Measurements from ENCODE around the gene SLC22A4.
A peak's percentile ranks its signal among the peaks of the same experiment; 100 is the strongest.

Gene SLC22A4

GRCh38 chr5:132293992-132294727, at the start of gene SLC22A4:
Gene SLC22A4 (plus strand): TSS chr5:132294394. CDS start chr5:132294617, 223 bp downstream.
- H3K27me3 ChIP-seq (ENCODE audit: control insufficient read depth in 1 of 2, insufficient read depth in 2 of 2, low read length in 2 of 2): no peaks in the 10 kb centered on the region
- H3K4me3 ChIP-seq (ENCODE audit: low read depth in 1 of 2, low read length in 2 of 2): peak within 1 kb of the TSS; percentile 81 to 84
- peak within 1 kb of the TSS; percentile 97 for H3K27ac ChIP-seq (ENCODE audit: low read depth, low read length)
- no peaks in the 10 kb centered on the region for H3K36me3 ChIP-seq (ENCODE audit: control insufficient read depth in 1 of 2, insufficient read depth in 2 of 2, low read length in 2 of 2)
- peak within 1 kb of the TSS; percentile 84 to 93 for H3K9ac ChIP-seq (ENCODE audit: low read depth in 1 of 2, low read length in 2 of 2)
- H3K4me1 ChIP-seq (ENCODE audit: control insufficient read depth in 1 of 2, insufficient read depth in 2 of 2, low read length in 2 of 2): peaks cover 23 to 33% of the 10 kb centered on the region in 2 donors
- H3K9me3 ChIP-seq (ENCODE audit: control insufficient read depth in 1 of 2, low read length in 2 of 2): no peaks in the 10 kb centered on the region

- Histone ChIP-seq H3K4me3 (ENCODE audit: low read depth in 1 of 2, low read length in 2 of 2) (no peak overlapping the region), H3K36me3 (ENCODE audit: control insufficient read depth in 1 of 2, insufficient read depth in 2 of 2, low read length in 2 of 2) (no peaks in the 10 kb centered on the region), H3K27ac (ENCODE audit: low read depth, low read length) (no peak overlapping the region), H3K9ac (ENCODE audit: low read depth in 1 of 2, low read length in 2 of 2) (no peak overlapping the region), H3K27me3 (ENCODE audit: control insufficient read depth in 1 of 2, insufficient read depth in 2 of 2, low read length in 2 of 2) (no peaks in the 10 kb centered on the region), H3K4me1 (ENCODE audit: control insufficient read depth in 1 of 2, insufficient read depth in 2 of 2, low read length in 2 of 2) (peaks cover 7 to 11% of the 10 kb centered on the region in 2 donors), H3K9me3 (ENCODE audit: control insufficient read depth in 1 of 2, low read length in 2 of 2) (peaks cover 0 to 4% of the 10 kb centered on the region in 2 donors)
These were observed 48.6 kb upstream of the SLC22A4 start for GRCh38 chr5:132245593-132245992.

GRCh38 chr5:132246806-132247205, 47.4 kb upstream of the SLC22A4 start:
- no peak overlapping the region for H3K9ac ChIP-seq (ENCODE audit: low read depth in 1 of 2, low read length in 2 of 2)
- H3K36me3 ChIP-seq (ENCODE audit: control insufficient read depth in 1 of 2, insufficient read depth in 2 of 2, low read length in 2 of 2): no peaks in the 10 kb centered on the region
- H3K4me3 ChIP-seq (ENCODE audit: low read depth in 1 of 2, low read length in 2 of 2): no peak overlapping the region
- peaks cover 0 to 4% of the 10 kb centered on the region in 2 donors for H3K9me3 ChIP-seq (ENCODE audit: control insufficient read depth in 1 of 2, low read length in 2 of 2)
- no peaks in the 10 kb centered on the region for H3K27me3 ChIP-seq (ENCODE audit: control insufficient read depth in 1 of 2, insufficient read depth in 2 of 2, low read length in 2 of 2)
- H3K4me1 ChIP-seq (ENCODE audit: control insufficient read depth in 1 of 2, insufficient read depth in 2 of 2, low read length in 2 of 2): peaks cover 7 to 11% of the 10 kb centered on the region in 2 donors
- no peak overlapping the region for H3K27ac ChIP-seq (ENCODE audit: low read depth, low read length)

- no peak overlapping the region for H3K27ac ChIP-seq (ENCODE audit: low read depth, low read length)
- H3K36me3 ChIP-seq (ENCODE audit: control insufficient read depth in 1 of 2, insufficient read depth in 2 of 2, low read length in 2 of 2): no peaks in the 10 kb centered on the region
- H3K9me3 ChIP-seq (ENCODE audit: control insufficient read depth in 1 of 2, low read length in 2 of 2): no peaks in the 10 kb centered on the region
- H3K4me3 ChIP-seq (ENCODE audit: low read depth in 1 of 2, low read length in 2 of 2): no peak overlapping the region
- no peak overlapping the region for H3K9ac ChIP-seq (ENCODE audit: low read depth in 1 of 2, low read length in 2 of 2)
- peaks cover 11 to 13% of the 10 kb centered on the region in 2 donors for H3K4me1 ChIP-seq (ENCODE audit: control insufficient read depth in 1 of 2, insufficient read depth in 2 of 2, low read length in 2 of 2)
- no peaks in the 10 kb centered on the region for H3K27me3 ChIP-seq (ENCODE audit: control insufficient read depth in 1 of 2, insufficient read depth in 2 of 2, low read length in 2 of 2)
These were observed 43.6 kb upstream of the SLC22A4 start for GRCh38 chr5:132250547-132250946.

GRCh38 chr5:132251220-132251725, 42.9 kb upstream of the SLC22A4 start:
- H3K9ac ChIP-seq (ENCODE audit: low read depth in 1 of 2, low read length in 2 of 2): no peak overlapping the region
- no peak overlapping the region for H3K4me3 ChIP-seq (ENCODE audit: low read depth in 1 of 2, low read length in 2 of 2)
- H3K27ac ChIP-seq (ENCODE audit: low read depth, low read length): no peak overlapping the region

GRCh38 chr5:132253008-132253441, 41.2 kb upstream of the SLC22A4 start:
- H3K27me3 ChIP-seq (ENCODE audit: control insufficient read depth in 1 of 2, insufficient read depth in 2 of 2, low read length in 2 of 2): peaks cover 0 to 9% of the 10 kb centered on the region in 2 donors
- H3K4me3 ChIP-seq (ENCODE audit: low read depth in 1 of 2, low read length in 2 of 2): no peak overlapping the region
- no peak overlapping the region for H3K27ac ChIP-seq (ENCODE audit: low read depth, low read length)
- peaks cover 11 to 13% of the 10 kb centered on the region in 2 donors for H3K4me1 ChIP-seq (ENCODE audit: control insufficient read depth in 1 of 2, insufficient read depth in 2 of 2, low read length in 2 of 2)
- H3K9ac ChIP-seq (ENCODE audit: low read depth in 1 of 2, low read length in 2 of 2): no peak overlapping the region
- no peaks in the 10 kb centered on the region for H3K9me3 ChIP-seq (ENCODE audit: control insufficient read depth in 1 of 2, low read length in 2 of 2)
- H3K36me3 ChIP-seq (ENCODE audit: control insufficient read depth in 1 of 2, insufficient read depth in 2 of 2, low read length in 2 of 2): no peaks in the 10 kb centered on the region

More at GRCh38 chr5:132251220-132251725, 42.9 kb upstream of the SLC22A4 start:
- H3K36me3 ChIP-seq (ENCODE audit: control insufficient read depth in 1 of 2, insufficient read depth in 2 of 2, low read length in 2 of 2): no peaks in the 10 kb centered on the region
- H3K4me1 ChIP-seq (ENCODE audit: control insufficient read depth in 1 of 2, insufficient read depth in 2 of 2, low read length in 2 of 2): peaks cover 11 to 13% of the 10 kb centered on the region in 2 donors
- peaks cover 0 to 1% of the 10 kb centered on the region in 2 donors for H3K27me3 ChIP-seq (ENCODE audit: control insufficient read depth in 1 of 2, insufficient read depth in 2 of 2, low read length in 2 of 2)
- no peaks in the 10 kb centered on the region for H3K9me3 ChIP-seq (ENCODE audit: control insufficient read depth in 1 of 2, low read length in 2 of 2)

- Histone ChIP-seq H3K4me1 (ENCODE audit: control insufficient read depth in 1 of 2, insufficient read depth in 2 of 2, low read length in 2 of 2) (peaks cover 11 to 13% of the 10 kb centered on the region in 2 donors), H3K9ac (ENCODE audit: low read depth in 1 of 2, low read length in 2 of 2) (no peak overlapping the region), H3K36me3 (ENCODE audit: control insufficient read depth in 1 of 2, insufficient read depth in 2 of 2, low read length in 2 of 2) (no peaks in the 10 kb centered on the region), H3K4me3 (ENCODE audit: low read depth in 1 of 2, low read length in 2 of 2) (no peak overlapping the region), H3K9me3 (ENCODE audit: control insufficient read depth in 1 of 2, low read length in 2 of 2) (no peaks in the 10 kb centered on the region), H3K27me3 (ENCODE audit: control insufficient read depth in 1 of 2, insufficient read depth in 2 of 2, low read length in 2 of 2) (peaks cover 0 to 9% of the 10 kb centered on the region in 2 donors), H3K27ac (ENCODE audit: low read depth, low read length) (no peak overlapping the region)
These were observed 40.5 kb upstream of the SLC22A4 start for GRCh38 chr5:132253452-132254320.

GRCh38 chr5:132254321-132254977, 39.7 kb upstream of the SLC22A4 start:
- no peak overlapping the region for H3K27ac ChIP-seq (ENCODE audit: low read depth, low read length)
- H3K4me3 ChIP-seq (ENCODE audit: low read depth in 1 of 2, low read length in 2 of 2): no peak overlapping the region
- peaks cover 12 to 16% of the 10 kb centered on the region in 2 donors for H3K4me1 ChIP-seq (ENCODE audit: control insufficient read depth in 1 of 2, insufficient read depth in 2 of 2, low read length in 2 of 2)
- H3K27me3 ChIP-seq (ENCODE audit: control insufficient read depth in 1 of 2, insufficient read depth in 2 of 2, low read length in 2 of 2): peaks cover 0 to 9% of the 10 kb centered on the region in 2 donors
- H3K9me3 ChIP-seq (ENCODE audit: control insufficient read depth in 1 of 2, low read length in 2 of 2): no peaks in the 10 kb centered on the region
- H3K9ac ChIP-seq (ENCODE audit: low read depth in 1 of 2, low read length in 2 of 2): no peak overlapping the region
- no peaks in the 10 kb centered on the region for H3K36me3 ChIP-seq (ENCODE audit: control insufficient read depth in 1 of 2, insufficient read depth in 2 of 2, low read length in 2 of 2)

GRCh38 chr5:132256086-132256782, 38.0 kb upstream of the SLC22A4 start:
- H3K4me3 ChIP-seq (ENCODE audit: low read depth in 1 of 2, low read length in 2 of 2): no peak overlapping the region
- H3K27me3 ChIP-seq (ENCODE audit: control insufficient read depth in 1 of 2, insufficient read depth in 2 of 2, low read length in 2 of 2): peaks cover 0 to 9% of the 10 kb centered on the region in 2 donors
- H3K27ac ChIP-seq (ENCODE audit: low read depth, low read length): no peak overlapping the region
- H3K36me3 ChIP-seq (ENCODE audit: control insufficient read depth in 1 of 2, insufficient read depth in 2 of 2, low read length in 2 of 2): no peaks in the 10 kb centered on the region
- H3K4me1 ChIP-seq (ENCODE audit: control insufficient read depth in 1 of 2, insufficient read depth in 2 of 2, low read length in 2 of 2): peaks cover 20 to 28% of the 10 kb centered on the region in 2 donors
- no peaks in the 10 kb centered on the region for H3K9me3 ChIP-seq (ENCODE audit: control insufficient read depth in 1 of 2, low read length in 2 of 2)
- H3K9ac ChIP-seq (ENCODE audit: low read depth in 1 of 2, low read length in 2 of 2): no peak overlapping the region
